SKM-1 treated with dmso at 0.1 percent for 144 hours (cell line): Measurements from ENCODE around the gene CDC34.

Source experiments
- DNase-seq: peaks from one replicate; lab custom pipeline; 2025; ENCODE audit not compliant: unreplicated experiment; lab: John Stamatoyannopoulos, UW

Gene CDC34

DNA sequence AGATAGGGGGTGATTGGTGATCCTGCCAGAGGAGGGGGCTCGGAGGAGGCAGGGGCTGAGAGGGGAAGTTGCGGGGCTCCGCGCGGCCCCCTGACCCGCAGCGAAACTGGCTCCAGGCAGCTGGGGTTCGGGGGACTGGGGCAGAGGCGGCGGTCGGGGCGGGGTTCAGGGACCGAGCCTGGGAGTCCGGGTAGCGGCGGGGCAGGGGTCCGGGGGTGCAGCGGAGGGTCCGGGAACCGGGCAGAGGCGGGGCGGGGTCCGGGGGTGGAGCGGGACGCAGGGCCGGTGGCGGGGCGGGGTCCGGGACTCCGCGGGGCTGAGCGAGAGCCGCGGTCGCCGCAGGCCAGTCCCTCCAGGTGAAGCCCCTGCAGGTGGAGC is 34.1 kb upstream of the CDC34 start:
- DNase-seq: no peak

DNA sequence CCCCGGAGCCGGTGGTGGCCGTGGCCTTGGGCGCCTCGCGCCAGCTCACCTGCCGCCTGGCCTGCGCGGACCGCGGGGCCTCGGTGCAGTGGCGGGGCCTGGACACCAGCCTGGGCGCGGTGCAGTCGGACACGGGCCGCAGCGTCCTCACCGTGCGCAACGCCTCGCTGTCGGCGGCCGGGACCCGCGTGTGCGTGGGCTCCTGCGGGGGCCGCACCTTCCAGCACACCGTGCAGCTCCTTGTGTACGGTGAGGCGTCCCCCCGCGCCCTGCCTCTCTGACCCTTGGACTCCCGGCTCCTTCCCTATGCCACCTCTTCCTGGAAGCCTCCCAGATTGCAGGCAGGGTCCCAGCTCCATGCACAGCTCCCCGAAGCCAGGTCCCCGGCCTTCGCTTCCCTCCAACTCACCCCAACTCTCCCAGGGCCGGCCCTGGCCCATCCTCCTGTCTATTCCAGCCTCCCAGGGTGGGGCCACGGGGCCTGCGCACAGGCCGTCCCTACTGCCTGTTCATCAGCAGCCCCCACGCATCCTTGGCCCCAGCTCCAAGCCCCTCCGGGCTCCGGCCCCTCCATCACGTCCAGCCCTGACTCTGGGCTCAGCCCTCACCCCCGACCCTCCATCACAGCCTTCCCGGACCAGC is 33.6 kb upstream of the CDC34 start:
- no peak for DNase-seq

- DNase-seq: no peak
Measured at GRCh38 chr19:498511-498891, 33.1 kb upstream of the CDC34 start.

DNA sequence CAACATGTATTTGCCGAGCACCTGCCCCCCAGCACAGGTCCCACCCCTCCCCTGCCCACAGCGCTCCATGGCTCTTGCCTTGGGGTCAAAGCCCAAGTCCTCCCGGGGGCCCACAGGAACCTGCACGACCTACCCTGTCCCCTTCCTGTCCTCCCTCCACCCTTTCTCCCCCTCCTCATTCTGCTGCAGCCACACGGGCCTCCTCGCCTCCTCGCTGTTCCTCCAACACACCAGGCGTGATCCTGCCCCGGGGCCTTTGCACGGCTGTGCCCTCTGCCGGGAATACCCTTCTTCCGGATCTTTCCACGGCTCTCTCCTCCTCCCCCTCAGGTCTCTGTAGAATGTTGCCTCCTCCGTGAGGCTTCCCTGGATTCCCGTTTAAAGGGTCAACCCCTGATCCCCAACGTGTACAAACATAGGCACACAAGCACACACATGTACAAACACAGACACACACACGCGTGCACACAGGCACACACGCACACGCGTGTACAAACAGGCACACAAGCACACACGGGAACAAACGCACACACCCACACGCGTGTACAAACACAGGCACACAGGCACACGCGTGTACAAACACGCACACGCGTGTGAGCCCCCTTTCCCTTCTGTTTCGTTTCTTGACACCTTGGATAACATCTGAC is 32.5 kb upstream of the CDC34 start:
- DNase-seq: no peak

- no peak for DNase-seq
Measured at GRCh38 chr19:501646-502045, 29.9 kb upstream of the CDC34 start.

GRCh38 chr19:504616-505015 is 26.9 kb upstream of the CDC34 start:
- no peak for DNase-seq

DNA sequence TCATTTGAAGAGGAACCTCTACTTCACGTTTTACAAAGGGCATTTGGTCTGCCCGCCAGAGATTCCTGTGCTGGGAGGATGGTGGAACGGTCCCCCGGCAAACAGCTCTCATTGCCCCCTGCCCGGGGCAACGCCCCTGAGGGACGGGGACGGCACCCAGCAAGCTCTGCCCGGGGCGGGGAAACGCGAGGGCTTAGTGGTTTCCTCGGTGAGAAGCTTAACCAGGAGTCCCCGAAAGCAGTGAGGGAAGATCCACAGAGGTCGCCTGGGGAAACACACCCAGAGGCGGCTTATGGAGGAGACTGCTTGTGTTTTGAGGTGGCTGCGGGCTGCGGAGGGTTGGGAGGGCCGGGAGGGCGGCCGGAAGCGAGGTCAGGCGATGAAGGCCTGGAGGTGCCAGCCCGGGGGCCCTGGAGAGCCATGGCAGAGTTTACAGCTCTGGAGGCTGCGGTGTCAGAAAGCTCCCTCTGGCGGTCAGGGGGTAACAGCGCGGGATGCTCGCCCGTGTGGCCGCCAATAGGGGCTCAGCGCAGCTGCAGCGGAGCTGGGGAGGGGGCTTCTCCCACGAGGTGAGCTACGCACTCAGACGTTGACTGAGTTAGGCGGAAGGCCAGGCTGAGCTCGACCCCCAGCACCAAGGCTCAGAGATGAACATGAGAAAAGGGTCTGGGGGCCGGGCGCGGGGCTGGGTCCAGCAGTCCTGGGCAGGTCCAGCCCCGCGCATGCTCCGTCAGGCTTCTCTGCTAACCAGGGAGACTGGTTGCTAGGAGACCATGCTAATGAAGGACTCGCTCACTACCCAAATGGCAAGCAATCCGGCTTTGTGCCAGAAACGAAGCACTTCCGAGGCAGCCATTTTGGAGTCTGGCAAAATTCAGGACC is 24.9 kb upstream of the CDC34 start:
- DNase-seq: peak; percentile 98

DNA sequence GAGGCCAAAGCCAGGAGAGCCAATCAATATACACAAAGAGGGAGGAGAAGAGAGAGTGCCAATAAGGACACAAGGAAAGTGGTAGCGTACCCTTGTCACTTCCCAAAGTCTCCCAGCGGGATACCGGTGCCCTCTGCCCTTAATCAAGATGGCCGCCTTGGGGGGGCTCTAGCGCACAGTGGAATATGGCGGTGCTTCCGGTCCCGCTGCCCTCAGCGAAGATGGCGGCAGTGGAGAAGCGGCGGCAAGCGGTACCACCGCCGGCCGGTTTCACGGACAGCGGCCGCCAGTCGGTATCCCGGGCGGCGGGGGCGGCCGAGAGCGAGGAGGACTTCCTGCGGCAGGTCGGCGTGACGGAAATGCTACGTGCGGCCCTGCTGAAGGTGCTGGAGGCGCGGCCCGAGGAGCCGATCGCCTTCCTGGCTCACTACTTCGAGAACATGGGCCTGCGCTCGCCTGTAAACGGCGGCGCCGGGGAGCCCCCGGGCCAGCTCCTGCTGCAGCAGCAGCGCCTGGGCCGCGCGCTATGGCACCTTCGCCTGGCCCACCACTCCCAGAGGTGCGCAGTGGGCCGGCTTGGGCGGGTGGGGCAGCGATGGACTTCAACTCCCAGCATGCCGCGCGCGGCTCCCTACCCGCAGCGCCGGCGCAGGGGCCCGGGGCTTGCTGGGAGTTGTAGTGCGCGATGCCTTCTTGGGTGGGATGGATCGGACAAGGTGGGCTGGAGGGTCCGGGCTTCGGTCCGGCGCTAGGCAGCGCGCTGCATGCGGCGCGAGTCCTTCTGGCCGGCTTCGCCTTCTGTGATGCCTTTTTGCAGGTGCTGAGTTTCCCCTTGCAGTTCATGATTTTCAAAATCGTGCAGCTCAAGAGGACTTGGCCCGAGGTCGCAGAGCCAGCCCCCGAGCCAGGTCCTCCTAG is 24.0 kb upstream of the CDC34 start, which contains the start of gene TPGS1:
TPGS1 (plus strand) TSS at position 212 of the 918 bp plus-strand sequence; CDS start at position 222, 10 bp downstream.
- DNase-seq: peak; percentile 75

DNA sequence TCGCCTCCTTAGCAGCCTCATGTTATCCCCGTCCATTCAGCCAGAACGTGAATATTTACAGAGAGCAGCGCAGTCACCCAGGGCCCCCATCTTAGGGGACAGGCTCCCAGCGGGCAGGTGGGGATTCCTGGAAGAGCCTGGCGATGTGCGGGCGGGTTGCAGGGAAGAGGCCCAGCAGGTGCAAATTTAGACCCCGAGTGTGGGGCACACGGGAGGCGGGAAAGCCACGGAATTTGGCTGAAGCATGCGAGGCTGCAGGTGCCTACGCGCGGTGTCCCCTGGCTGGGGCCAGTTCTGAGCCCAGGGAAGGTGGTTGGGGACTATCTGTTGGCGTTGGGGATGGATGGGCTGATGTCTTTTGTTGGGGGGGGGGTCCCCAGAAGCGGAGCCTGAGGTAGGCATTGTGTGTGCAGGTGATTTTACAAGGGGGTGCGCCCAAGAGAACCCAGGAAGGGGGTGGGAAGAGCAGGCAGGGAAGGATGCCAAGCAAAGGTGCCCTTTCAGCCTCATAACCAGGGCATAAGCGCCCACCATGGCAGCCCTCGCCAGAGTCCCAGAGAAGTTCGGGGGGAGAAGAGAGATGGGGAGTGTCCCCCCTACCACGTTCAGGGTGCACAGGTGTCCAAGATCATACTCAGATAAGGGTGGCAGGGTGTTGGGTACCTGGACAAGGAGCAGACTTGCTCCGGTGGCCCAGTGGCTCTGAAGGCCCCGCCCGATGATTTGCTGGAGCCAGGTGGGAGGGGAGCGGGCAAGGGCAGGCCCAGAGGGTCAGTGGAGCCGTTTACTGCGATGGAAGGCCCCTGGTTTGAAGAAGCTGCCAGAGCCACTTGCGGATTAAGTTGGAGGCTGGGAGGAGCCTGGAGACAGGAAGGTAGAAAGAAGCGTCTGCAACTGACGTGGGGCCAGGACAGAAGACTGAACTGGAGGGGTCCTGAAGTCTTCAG is 23.1 kb upstream of the CDC34 start:
- no peak for DNase-seq

- DNase-seq: peak; percentile 93
Measured at GRCh38 chr19:510606-511100, 20.9 kb upstream of the CDC34 start.

- DNase-seq: peak; percentile 85
Measured at GRCh38 chr19:511101-511851, 20.3 kb upstream of the CDC34 start.

DNA sequence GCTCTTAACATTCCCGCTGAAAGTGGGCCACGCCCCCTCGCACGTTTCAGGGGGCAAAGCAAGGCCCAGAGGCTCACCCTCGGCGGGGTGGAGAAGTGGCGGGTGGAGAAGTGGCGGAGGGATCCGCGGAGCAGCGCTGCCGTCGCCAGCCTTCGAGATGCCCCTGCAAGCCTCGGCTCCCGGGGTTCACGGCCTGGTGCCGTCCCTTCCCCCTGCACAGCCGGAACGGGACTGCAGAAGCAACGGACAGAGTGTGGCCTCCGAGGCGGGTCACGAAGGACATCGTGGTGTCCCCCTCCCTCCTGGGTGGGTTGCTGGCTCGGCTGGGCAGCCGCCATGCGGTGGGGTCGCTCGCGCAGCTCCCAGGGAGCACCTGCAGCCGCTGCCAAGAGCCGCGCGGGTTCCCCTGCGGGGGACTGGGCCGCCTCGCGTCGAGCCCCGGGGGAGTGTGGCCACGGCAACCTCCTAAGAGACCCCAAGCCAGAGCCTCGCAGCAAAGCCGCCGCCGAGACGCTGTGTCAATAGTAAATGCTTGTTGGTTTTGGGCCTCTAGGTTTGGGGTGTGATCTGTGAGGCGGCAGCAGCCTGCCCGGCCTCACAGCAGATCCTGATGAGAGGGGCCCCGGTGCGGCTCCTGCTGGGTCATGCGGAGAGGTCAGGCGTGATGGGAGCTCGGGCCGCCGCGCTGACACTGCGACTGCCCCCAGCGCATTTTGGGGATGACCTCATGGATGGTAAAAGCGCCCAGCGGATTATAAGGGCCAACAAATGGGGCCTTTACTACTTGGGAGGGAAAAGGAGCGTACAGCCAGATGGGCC is 18.8 kb upstream of the CDC34 start:
- DNase-seq: no peak

- no peak for DNase-seq
Measured at GRCh38 chr19:513368-514165, 18.0 kb upstream of the CDC34 start.

GRCh38 chr19:514166-514663 is 17.3 kb upstream of the CDC34 start:
- DNase-seq: no peak

DNA sequence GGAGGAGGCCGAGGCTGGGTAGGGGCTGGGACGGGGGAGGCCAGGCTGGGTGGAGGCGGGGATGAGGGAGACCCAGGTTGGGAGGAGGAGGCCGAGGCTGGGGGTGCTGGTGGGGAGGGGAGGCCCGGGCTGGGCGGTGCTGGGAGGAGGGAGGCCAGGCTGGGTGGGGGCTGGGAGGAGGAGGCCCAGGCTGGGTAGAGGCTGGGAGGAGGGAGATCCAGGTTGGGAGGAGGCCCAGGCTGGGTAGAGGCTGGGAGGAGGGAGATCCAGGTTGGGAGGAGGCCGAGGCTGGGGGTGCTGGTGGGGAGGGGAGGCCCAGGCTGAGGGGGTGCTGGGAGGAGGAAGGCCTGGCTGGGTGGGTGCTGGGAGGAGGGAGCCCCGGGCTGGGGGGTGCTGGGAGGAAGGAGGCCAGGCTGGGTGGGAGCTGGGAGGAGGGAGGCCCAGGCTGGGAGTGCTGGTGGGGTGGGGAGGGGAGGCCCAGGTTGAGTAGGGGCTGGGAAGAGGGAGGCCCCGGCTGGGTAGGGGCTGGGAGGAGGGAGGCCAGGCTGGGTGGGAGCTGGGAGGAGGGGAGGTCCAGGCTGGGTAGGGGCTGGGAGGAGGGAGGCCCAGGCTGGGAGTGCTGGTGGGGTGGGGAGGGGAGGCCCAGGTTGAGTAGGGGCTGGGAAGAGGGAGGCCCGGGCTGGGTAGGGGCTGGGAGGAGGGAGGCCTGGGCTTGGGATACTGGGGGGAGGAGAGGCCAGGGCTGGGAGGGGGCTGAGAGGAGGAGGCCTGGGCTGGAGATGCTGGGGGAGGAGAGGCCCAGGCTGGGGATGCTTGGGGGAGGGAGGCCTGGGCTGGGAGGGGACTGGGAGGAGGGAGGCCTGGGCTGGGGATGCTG is 13.6 kb upstream of the CDC34 start:
- DNase-seq: no peak

GRCh38 chr19:518598-519231 is 12.8 kb upstream of the CDC34 start:
- DNase-seq: no peak
